ENCODE data around the gene BMPER.

DNA sequence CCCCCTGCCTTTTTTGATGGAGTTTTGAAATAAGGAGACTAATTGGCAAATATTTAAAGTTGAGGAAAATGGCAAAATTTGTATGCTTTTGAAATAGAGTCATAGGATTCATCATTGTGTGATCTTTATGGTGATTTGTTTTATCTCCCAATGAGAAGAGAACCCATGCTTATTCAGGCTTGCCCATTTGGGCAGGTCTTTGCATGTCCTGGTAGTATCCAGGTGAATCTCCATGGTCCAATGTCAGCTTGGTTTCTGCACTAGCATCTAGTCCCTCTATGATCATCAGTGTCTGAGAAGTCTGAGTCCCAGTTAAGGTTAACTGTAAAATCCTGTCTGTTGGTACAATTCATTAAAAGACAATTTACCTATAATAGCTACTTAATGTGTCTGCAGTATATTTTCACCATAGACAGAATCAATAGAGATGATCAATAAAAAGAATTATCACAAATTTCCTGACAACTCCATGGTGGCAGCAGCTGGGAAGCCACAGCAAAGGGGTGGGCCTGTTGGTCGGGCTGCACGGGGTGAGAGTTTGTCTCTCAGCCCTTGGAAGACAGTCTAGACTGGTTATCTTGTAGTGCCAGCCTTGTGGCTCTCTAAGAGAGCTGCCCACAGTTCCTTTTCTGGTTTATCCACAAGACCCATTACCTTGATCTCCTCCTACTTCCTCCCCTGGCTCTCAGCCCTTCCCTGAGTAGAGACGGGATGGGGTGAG lies 22.2 kb upstream of the BMPER start:
- TF ChIP-seq POLR2A (IDR thresholded peaks at IDR 0.05) = no peak
- TF ChIP-seq, protein P1, sequence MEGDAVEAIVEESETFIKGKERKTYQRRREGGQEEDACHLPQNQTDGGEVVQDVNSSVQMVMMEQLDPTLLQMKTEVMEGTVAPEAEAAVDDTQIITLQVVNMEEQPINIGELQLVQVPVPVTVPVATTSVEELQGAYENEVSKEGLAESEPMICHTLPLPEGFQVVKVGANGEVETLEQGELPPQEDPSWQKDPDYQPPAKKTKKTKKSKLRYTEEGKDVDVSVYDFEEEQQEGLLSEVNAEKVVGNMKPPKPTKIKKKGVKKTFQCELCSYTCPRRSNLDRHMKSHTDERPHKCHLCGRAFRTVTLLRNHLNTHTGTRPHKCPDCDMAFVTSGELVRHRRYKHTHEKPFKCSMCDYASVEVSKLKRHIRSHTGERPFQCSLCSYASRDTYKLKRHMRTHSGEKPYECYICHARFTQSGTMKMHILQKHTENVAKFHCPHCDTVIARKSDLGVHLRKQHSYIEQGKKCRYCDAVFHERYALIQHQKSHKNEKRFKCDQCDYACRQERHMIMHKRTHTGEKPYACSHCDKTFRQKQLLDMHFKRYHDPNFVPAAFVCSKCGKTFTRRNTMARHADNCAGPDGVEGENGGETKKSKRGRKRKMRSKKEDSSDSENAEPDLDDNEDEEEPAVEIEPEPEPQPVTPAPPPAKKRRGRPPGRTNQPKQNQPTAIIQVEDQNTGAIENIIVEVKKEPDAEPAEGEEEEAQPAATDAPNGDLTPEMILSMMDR (IDR thresholded peaks at IDR 0.05) = no peak

All from uterus (tissue), 2 donors.